C4-2B (cell line): ENCODE measurements around the gene GPRC5D.

ENCODE experiments used
- H3K27ac ChIP-seq: fragments of 450-650 bp; 2 replicates; pipeline ENCODE4 v1.5.1; 2017
- ZFX ChIP-seq: fragments of 450-650 bp; IDR thresholded peaks from 2 replicates; pipeline ENCODE4 v1.6.1; 2017
- TF ChIP-seq, protein P1 (sequence below): fragments of 450-650 bp; conservative IDR thresholded peaks from 2 replicates; pipeline ENCODE4 v1.5.1; 2017; ENCODE audit warnings: mild to moderate bottlenecking

The GPRC5D gene

DNA sequence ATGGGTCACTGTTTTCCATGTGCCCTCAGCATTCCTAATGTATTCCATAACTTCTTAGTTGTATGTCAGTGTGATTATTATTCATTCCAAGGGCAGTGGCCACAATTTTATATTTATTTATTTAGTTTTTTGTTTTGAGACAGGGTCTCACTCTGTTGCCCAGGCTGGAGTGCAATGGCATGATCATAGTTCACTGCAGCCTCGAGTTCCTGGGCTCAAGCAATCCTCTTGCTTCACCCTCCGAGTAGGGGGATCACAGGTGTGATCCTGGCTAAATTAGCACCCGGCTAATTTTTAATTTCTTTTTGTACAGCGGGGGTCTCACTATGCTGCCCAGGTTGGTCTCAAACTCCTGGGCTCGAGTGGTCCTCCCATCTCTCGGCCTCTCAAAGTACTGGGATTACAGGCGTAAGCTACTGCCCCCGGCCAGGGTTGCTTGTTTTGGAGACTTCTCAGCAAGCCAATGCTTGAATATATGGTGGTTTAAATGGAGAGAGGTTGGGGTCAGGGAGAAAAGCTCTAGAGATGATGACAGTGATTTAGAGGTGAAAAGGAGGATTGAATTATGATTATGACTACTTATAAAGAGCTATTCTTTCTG, 53.0 kb downstream of the GPRC5D start:
- no peak overlapping the region for H3K27ac ChIP-seq
- no peak for TF ChIP-seq ZFX
- TF ChIP-seq, protein P1, sequence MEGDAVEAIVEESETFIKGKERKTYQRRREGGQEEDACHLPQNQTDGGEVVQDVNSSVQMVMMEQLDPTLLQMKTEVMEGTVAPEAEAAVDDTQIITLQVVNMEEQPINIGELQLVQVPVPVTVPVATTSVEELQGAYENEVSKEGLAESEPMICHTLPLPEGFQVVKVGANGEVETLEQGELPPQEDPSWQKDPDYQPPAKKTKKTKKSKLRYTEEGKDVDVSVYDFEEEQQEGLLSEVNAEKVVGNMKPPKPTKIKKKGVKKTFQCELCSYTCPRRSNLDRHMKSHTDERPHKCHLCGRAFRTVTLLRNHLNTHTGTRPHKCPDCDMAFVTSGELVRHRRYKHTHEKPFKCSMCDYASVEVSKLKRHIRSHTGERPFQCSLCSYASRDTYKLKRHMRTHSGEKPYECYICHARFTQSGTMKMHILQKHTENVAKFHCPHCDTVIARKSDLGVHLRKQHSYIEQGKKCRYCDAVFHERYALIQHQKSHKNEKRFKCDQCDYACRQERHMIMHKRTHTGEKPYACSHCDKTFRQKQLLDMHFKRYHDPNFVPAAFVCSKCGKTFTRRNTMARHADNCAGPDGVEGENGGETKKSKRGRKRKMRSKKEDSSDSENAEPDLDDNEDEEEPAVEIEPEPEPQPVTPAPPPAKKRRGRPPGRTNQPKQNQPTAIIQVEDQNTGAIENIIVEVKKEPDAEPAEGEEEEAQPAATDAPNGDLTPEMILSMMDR = no peak

DNA sequence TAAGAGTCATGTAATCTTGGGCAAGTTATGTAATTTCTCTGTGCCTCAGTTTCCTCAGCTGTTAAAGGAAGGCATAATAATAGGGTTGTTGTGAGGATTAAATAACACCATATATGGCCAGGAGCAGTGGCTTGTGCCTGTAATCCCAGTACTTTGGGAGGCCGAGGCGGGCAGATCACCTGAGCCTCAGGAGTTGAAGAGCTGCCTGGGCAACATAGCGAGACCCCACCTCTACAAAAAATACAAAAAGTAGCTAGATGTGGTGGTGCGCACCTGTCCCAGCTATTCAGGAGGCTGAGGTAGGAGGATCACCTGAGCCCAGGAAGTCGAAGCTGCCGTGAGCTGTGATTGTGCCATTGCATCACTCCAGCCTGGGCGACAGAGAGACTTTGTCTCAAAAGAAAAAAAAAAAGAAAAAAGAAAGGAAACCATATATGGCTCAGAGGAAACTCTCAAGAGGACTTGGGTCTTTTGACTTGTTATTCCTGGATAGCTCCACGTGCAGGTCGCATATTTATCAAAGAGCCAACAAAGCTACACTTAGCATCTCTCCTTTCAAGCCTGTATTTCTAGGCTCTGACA, 53.7 kb downstream of the GPRC5D start:
- no peak for TF ChIP-seq ZFX
- H3K27ac ChIP-seq = no peak overlapping the region

DNA sequence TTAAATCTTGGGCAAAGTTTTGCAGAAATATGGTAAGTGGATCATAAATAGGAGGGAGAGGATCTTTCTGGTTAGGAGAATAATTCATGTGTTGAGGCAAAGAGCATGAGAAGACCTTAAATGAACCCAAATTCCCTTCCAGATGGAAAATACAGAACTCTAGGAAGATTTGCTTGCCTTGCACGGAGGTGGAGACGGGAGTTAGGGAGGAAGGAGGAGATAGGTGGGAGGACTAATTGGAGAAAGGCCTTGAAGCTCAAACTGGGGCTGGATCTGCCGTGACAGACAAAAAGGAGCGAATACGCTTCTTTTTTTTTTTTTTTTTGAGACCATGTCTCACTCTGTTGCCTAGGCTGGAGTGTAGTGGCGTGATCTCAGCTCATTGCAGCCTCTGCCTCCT, 54.7 kb downstream of the GPRC5D start:
- no peak overlapping the region for H3K27ac ChIP-seq
- TF ChIP-seq, protein P1 = no peak
- no peak for TF ChIP-seq ZFX

DNA sequence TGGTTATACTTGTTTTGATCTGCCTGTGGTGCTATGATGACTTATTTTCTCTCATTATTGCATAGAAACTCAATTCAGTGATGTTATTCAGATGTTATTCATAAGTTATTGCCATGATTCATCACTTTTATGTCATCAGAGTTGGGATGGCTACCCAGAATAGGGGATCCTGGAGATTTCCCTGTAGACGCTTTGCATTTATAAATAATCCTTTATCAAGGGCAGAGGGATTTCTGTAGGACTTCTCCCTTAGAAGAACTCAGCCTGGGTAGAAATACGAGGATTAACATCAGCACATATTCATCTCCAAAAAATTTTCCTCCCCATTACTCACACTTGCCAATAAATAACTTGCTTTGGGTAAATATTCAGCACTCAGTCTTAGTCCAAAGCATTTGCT, 55.7 kb downstream of the GPRC5D start:
- H3K27ac ChIP-seq = no peak overlapping the region
- TF ChIP-seq, protein P1 = no peak
- TF ChIP-seq ZFX = no peak

DNA sequence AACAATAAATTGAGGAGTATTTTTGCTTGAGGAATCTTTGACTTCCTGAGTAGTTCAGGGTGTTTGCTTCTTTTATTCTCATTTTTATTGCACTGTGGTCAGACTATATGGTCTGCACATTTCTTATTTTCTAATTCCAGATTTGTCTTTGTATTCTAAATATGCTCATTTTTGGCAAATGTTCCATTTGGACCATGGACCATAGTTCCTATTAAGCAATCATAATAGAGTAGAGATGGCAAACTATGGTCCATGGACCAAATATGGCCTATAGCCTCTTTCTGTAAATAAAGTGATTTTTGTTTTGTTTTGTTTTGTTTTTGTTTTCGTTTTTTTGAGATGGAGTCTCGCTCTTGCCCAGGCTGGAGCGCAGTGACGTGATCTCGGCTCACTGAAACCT, 58.5 kb downstream of the GPRC5D start:
- H3K27ac ChIP-seq = no peak overlapping the region
- TF ChIP-seq ZFX = no peak
- TF ChIP-seq, protein P1 = no peak

DNA sequence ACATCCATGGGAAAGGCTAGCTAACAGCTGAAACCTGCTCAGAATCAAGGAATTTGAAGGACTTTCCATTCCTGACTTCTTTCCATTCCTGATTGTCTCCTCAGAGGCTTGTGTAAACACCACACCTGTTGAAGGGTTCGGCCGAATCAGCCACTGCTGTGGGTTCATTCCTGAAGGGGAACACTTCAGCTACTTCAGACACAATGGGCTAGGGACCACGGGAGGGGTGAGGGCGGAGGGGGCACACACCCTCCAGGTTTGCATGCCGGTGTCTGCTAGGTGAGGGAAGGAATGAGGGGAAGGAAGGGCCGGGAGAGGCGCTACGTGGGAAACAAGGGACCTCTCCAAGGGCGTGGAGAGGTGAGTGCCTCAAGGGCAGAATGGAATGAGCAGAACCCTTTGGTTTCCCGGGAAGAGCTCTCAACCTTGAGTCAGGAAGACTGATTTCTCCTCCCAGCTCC, 59.3 kb downstream of the GPRC5D start:
- no peak overlapping the region for H3K27ac ChIP-seq
- no peak for TF ChIP-seq ZFX
- TF ChIP-seq, protein P1 = no peak

DNA sequence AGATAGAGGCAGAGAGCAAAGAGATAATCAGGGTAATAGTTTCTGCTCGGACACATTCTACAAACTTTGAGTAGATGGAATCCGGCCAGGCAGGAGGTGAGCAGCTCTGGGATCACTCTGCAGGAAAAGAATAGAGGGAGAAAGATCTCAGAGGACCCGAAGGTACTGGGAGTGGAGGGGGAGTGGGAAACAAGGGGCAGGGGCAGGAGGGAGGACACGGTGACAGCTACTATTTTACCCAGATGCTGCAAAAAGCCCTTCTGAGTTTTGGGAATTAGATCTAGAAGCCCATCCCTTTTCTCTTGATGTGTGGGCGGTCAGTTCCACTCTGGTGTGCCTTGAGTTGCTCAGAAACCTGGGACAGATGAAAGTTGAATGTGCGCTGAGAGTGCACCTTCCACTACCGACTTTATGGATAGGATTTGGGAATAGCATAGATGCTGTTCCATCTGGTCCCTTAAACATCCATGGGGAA, 60.1 kb downstream of the GPRC5D start:
- no peak overlapping the region for H3K27ac ChIP-seq
- no peak for TF ChIP-seq ZFX
- TF ChIP-seq, protein P1 = no peak
